HG03575 (cell line): Measurements from ENCODE around the gene LRP5.

ENCODE experiments used
- ATAC-seq: cut with Tn5 transposase; IDR thresholded peaks from one replicate; pipeline ENCODE4 v1.9.1; 2021; ENCODE audit not compliant: unreplicated experiment, insufficient number of reproducible peaks, low FRiP score; ENCODE audit errors: extremely low read depth

LRP5 gene

GRCh38 chr11:68303083-68303482 lies 9.3 kb upstream of the LRP5 start:
- no peak for ATAC-seq

- ATAC-seq = no peak
These were observed 8.2 kb upstream of the LRP5 start for GRCh38 chr11:68303982-68304780.

GRCh38 chr11:68306636-68307035 lies 5.8 kb upstream of the LRP5 start:
- ATAC-seq = no peak

GRCh38 chr11:68308068-68308467 lies 4.3 kb upstream of the LRP5 start:
- ATAC-seq = no peak

- ATAC-seq = no peak
These were observed 2.7 kb upstream of the LRP5 start for GRCh38 chr11:68309621-68310185.

- ATAC-seq = no peak
These were observed 953 bp upstream of the LRP5 start for GRCh38 chr11:68311160-68312116.

GRCh38 chr11:68312780-68313573 lies 586 bp downstream of the LRP5 start:
- ATAC-seq = no peak

- no peak for ATAC-seq
These were observed 1.3 kb downstream of the LRP5 start for GRCh38 chr11:68313574-68314202.

GRCh38 chr11:68314203-68315170 lies 2.1 kb downstream of the LRP5 start:
- ATAC-seq = no peak

- ATAC-seq = no peak
These were observed 3.0 kb downstream of the LRP5 start for GRCh38 chr11:68315171-68315920.

GRCh38 chr11:68317147-68317785 lies 4.9 kb downstream of the LRP5 start:
- no peak for ATAC-seq

- no peak for ATAC-seq
These were observed 9.1 kb downstream of the LRP5 start for GRCh38 chr11:68321293-68322051.

- ATAC-seq = no peak
These were observed 9.7 kb downstream of the LRP5 start for GRCh38 chr11:68322052-68322430.

- ATAC-seq = no peak
These were observed 11.8 kb downstream of the LRP5 start for GRCh38 chr11:68324241-68324640.

- ATAC-seq = no peak
These were observed 12.3 kb downstream of the LRP5 start for GRCh38 chr11:68324695-68325094.
